Measurements from ENCODE around the gene ENOX1. TPM values are rescaled to one million over a fixed set of nuclear protein-coding genes. Genes with fewer than 3 reads are reported as not detected.
A peak's percentile ranks its signal among the peaks of the same experiment; 100 is the strongest.

The ENOX1 gene
- total RNA-seq, 2 donors from 2014 or later, result 0.14 to 11.7 TPM

DNA sequence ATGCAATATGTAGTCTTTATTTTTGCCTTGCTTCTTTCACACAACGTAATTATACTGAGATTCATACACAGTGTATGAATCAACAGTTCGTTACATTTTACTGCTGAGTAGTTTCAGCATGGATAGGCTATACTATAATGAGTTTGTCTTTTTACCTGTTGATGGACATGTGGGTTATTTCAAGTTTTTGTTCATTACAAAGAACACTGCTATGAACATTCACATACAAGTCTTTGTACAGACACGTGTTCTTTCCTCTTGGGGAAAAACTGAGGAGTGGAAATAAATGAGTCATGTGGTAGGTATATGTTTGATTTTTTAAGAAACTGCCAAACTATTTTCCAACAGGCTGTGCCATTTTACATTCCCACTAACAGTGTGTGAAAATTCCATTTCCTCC, 35.1 kb downstream of the ENOX1 start:
- no peak overlapping the region for H3K27ac Mint-ChIP-seq
- H3K4me3 Mint-ChIP-seq, result no peak overlapping the region
- H3K4me1 Mint-ChIP-seq (ENCODE audit: low read depth in 2 of 2), result no peaks in the 10 kb centered on the region
- no peak for ATAC-seq
- no peaks in the 10 kb centered on the region for H3K9me3 Mint-ChIP-seq
- H3K36me3 Mint-ChIP-seq, result no peaks in the 10 kb centered on the region
- DNase-seq (ENCODE audit: low spot score), result no peak
- no peaks in the 10 kb centered on the region for H3K27me3 Mint-ChIP-seq

DNA sequence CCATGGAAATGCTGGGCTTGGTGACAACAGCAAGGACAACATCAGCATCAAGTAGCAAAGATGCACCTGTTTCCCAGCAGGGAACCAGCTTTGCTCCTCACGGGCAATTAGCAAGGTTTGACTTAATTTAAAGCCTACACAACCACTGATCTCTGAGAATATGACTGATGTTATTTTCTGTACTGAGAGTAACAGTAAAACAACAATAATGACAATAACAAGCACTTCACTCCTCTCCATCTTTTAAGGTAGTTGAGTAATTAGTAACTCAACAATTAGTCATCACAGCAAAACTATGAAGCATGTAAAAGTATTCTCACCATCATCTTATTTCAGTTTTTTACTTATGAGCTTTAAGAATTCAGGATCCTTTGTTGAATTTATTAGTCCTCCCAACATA, 37.3 kb downstream of the ENOX1 start:
- no peak overlapping the region for H3K27ac Mint-ChIP-seq
- H3K4me1 Mint-ChIP-seq (ENCODE audit: low read depth in 2 of 2), result no peaks in the 10 kb centered on the region
- H3K4me3 Mint-ChIP-seq, result no peak overlapping the region
- peaks cover 5% of the 10 kb centered on the region for H3K36me3 Mint-ChIP-seq
- ATAC-seq (no peak), DNase-seq (ENCODE audit: low spot score) (no peak)
- H3K27me3 Mint-ChIP-seq, result peaks cover 0 to 7% of the 10 kb centered on the region in 2 donors
- peaks cover 2% of the 10 kb centered on the region for H3K9me3 Mint-ChIP-seq

DNA sequence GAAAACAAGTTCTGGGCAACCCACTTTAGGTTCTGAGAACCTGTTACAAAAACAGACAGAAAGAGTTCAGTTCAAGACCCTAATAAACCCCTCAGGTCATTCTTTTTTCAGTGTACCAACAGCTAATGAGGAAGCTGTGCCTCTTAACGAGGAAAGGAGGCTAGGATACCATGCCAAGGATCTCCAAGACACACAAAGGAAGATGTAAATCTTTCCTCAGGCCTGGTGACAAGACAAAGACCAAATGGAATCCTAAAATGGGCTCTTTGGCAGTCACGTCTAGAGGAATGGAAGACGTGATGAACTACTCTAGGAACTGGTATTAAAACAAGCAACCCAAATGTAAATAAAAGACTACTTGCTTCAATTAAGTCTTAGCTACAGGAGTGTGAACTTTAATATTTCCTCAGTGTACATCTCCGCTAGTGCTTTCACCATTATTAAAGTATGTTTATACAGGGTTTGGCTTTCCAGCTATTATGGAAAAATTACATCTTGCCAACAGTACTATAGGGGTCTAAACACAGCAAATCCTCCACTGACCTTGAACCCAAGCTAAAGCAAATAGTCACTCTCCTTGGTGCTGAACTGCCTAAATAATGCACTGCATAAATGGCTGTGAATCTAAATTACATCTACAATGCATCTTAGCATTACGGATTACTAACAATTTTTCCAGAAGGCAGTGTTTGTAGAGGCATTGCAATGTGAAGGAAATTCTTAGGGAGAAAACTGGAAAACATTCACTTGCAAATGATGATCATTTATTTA, 42.3 kb downstream of the ENOX1 start:
- H3K9me3 Mint-ChIP-seq, result peaks cover 5% of the 10 kb centered on the region
- no peak for DNase-seq (ENCODE audit: low spot score)
- no peak for ATAC-seq
- no peaks in the 10 kb centered on the region for H3K4me1 Mint-ChIP-seq (ENCODE audit: low read depth in 2 of 2)
- no peak overlapping the region for H3K4me3 Mint-ChIP-seq
- H3K27me3 Mint-ChIP-seq, result peaks cover 6 to 21% of the 10 kb centered on the region in 2 donors
- H3K27ac Mint-ChIP-seq, result no peak overlapping the region
- peaks cover 5% of the 10 kb centered on the region for H3K36me3 Mint-ChIP-seq

DNA sequence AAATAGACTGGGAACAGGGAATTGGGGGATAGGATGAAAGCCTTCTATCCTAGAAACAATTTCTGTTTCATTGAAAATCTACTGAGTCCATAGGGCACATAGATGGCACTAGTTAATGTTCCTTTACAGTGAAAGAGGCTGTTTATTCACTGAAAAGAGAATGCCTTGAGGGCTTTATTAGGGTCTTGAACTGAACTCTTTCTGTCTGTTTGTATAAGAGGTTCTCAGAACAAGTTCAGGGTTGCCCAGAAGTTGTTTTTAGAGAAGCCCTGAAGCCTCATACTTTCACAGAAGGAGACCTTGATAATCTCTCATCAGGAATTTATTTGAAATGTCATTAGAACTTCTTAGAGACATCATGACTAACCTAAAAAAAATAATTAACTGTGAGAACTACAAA, 43.9 kb downstream of the ENOX1 start:
- no peak for DNase-seq (ENCODE audit: low spot score)
- peaks cover 6 to 21% of the 10 kb centered on the region in 2 donors for H3K27me3 Mint-ChIP-seq
- H3K36me3 Mint-ChIP-seq, result peaks cover 5% of the 10 kb centered on the region
- no peak overlapping the region for H3K27ac Mint-ChIP-seq
- no peaks in the 10 kb centered on the region for H3K4me1 Mint-ChIP-seq (ENCODE audit: low read depth in 2 of 2)
- H3K4me3 Mint-ChIP-seq, result no peak overlapping the region
- H3K9me3 Mint-ChIP-seq, result peaks cover 5% of the 10 kb centered on the region
- no peak for ATAC-seq

DNA sequence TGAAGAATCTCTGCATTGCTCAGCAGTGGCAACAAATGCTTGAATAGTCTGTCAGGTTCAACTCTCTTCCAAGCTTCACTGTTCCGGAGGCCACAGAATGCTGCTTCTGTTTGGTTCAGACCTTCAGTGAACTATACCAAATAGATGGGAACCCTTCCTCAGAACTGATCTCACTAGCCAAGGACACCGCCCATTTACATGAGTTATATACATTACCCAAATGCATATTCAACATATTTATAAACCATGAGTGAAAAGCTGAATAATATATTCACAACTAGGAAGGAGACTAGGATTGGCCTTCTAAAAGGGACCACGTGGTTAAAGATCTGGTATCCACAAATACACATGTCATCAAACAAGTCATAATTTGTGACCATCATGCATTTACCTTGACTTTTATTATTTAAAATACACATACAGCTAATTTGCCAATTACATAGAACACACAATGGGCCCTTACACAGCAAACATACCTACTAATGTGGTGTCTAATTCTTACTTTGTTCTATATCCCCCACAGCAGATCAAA, 49.3 kb downstream of the ENOX1 start:
- DNase-seq (ENCODE audit: low spot score) (no peak), ATAC-seq (no peak)
- H3K9me3 Mint-ChIP-seq, result peaks cover 3% of the 10 kb centered on the region
- H3K4me3 Mint-ChIP-seq, result no peak overlapping the region
- H3K4me1 Mint-ChIP-seq (ENCODE audit: low read depth in 2 of 2), result no peaks in the 10 kb centered on the region
- peaks cover 5 to 20% of the 10 kb centered on the region in 2 donors for H3K27me3 Mint-ChIP-seq
- H3K36me3 Mint-ChIP-seq, result no peaks in the 10 kb centered on the region
- no peak overlapping the region for H3K27ac Mint-ChIP-seq

DNA sequence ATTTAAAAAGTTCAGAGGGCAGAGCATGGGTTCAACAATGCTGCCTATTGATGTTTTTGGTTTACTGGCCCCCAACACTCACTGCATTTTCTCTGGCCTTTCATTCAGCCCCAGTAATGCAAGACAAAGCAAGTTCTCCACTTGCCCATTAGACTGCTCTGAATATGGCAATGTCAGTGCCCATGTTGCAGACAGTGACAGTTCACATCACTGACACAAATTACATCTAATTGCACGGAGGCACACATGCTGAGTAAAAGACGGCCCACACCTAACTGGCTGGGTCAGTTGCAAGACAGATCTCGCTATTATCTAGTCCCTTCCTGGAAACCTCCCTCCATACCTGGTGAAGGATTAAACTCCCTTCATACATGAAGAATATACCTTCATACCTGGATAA, 54.0 kb downstream of the ENOX1 start:
- Mint-ChIP-seq H3K4me1 (ENCODE audit: low read depth in 2 of 2) (no peaks in the 10 kb centered on the region), H3K27ac (no peak overlapping the region), H3K9me3 (no peaks in the 10 kb centered on the region), H3K27me3 (peaks cover 18 to 27% of the 10 kb centered on the region in 2 donors), H3K4me3 (no peak overlapping the region), H3K36me3 (no peaks in the 10 kb centered on the region)
- ATAC-seq, result no peak
- DNase-seq (ENCODE audit: low spot score), result no peak

DNA sequence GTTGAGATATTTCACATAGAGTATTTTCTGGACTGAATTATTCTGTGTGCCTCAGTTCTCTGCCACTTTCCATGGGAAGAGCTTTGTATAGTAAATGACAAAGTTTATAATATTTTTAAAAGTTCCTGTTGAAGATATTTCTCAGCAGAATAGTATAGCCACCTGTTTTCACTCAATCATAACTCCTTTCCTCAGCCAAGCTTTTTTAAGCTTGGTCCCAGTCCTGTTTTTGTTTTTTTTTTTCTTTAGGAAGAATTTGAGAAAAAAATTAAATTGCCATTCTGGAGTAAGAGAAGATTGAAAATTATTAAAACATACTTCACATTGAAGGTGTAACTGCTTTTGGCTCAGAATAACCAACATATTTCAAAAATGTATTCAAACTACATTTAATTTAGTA, 55.5 kb downstream of the ENOX1 start:
- ATAC-seq, result no peak
- no peak overlapping the region for H3K4me3 Mint-ChIP-seq
- peaks cover 18 to 27% of the 10 kb centered on the region in 2 donors for H3K27me3 Mint-ChIP-seq
- H3K27ac Mint-ChIP-seq, result no peak overlapping the region
- H3K4me1 Mint-ChIP-seq (ENCODE audit: low read depth in 2 of 2), result no peaks in the 10 kb centered on the region
- H3K36me3 Mint-ChIP-seq, result no peaks in the 10 kb centered on the region
- DNase-seq (ENCODE audit: low spot score), result no peak
- no peaks in the 10 kb centered on the region for H3K9me3 Mint-ChIP-seq

DNA sequence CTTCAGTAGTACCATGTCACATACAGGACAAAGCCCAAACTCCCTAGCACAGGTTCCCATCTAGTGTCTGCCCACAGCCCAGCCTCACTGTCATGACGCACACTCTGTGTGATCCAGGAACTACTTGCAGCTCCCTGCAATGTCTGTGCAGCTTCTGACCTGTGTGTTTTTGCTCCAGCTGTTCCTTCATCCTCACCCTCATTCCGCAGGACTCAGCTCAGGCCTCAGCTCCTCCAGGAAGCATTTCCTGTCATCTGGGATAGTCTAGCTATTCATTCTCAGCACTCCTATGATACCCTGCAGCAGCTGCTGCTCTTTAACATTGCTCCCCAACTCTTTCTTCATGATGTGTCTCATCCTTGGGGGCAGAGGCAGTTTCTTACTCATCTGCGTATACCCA, 56.1 kb downstream of the ENOX1 start:
- no peaks in the 10 kb centered on the region for H3K36me3 Mint-ChIP-seq
- no peaks in the 10 kb centered on the region for H3K4me1 Mint-ChIP-seq (ENCODE audit: low read depth in 2 of 2)
- H3K27ac Mint-ChIP-seq, result no peak overlapping the region
- peaks cover 18 to 27% of the 10 kb centered on the region in 2 donors for H3K27me3 Mint-ChIP-seq
- DNase-seq (ENCODE audit: low spot score) (no peak), ATAC-seq (peak in 1 of 2 donors; percentile 43)
- no peaks in the 10 kb centered on the region for H3K9me3 Mint-ChIP-seq
- no peak overlapping the region for H3K4me3 Mint-ChIP-seq

DNA sequence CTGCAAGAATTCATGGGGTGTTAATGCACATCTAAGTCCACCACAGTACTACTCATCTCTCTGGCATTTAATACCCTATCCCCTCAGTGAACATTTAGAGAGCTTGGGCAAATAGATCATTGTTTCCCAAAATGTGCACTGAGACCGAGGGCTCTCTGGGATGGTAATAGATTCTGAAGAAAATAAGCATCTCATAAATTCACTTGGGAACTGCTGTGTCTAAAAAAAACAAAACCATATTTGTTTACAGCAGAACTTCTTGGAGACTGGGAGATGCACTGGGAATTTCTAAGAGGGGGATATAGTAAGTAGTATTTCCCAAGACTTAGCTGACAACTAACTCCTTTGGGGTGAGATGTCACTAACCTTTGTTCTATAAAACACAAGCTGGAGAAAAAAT, 58.4 kb downstream of the ENOX1 start:
- Mint-ChIP-seq H3K9me3 (no peaks in the 10 kb centered on the region), H3K27ac (no peak overlapping the region), H3K36me3 (no peaks in the 10 kb centered on the region), H3K4me3 (no peak overlapping the region), H3K27me3 (peaks cover 20 to 23% of the 10 kb centered on the region in 2 donors), H3K4me1 (ENCODE audit: low read depth in 2 of 2) (no peaks in the 10 kb centered on the region)
- ATAC-seq, result no peak
- DNase-seq (ENCODE audit: low spot score), result no peak

DNA sequence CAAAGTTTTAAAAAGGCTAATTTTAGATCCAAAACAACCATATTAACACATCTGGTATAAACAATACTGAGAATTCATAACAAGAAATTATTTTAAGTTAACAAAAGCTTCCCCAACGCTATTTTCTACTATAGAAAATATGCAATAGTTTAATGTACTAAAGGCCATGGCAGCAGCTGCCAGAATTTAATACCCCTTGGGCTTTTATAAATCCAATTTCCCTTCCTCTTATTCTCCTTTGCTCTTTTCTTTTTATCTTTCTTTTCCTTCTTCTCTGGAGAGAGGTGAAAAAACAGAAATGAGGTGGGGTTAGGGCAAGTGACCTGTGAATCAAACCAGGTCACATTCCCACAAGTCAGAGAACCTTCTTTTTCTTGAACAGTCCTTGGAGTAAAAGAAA, 58.9 kb downstream of the ENOX1 start:
- DNase-seq (ENCODE audit: low spot score) (no peak), ATAC-seq (no peak)
- H3K27ac Mint-ChIP-seq, result no peak overlapping the region
- H3K36me3 Mint-ChIP-seq, result no peaks in the 10 kb centered on the region
- no peaks in the 10 kb centered on the region for H3K4me1 Mint-ChIP-seq (ENCODE audit: low read depth in 2 of 2)
- no peaks in the 10 kb centered on the region for H3K9me3 Mint-ChIP-seq
- no peak overlapping the region for H3K4me3 Mint-ChIP-seq
- H3K27me3 Mint-ChIP-seq, result peaks cover 17 to 21% of the 10 kb centered on the region in 2 donors

DNA sequence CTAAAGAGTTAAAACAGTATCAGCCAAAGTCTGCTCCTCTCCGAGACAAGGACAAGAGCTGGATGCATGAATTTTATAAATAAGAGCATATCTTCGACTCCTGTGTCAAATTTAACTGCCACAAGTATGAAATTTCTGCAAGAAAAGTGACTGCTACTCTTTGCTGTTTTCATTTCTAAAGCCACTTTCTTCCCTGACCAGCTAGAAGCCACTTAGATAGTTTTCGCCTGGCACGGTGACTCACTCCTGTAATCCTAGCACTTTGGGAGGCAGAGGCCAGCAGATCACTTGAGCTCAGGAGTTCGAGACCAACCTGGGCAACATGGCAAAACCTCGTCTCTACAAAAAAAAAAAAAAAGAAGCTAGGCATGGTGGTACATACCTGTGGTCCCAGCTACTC, 61.3 kb downstream of the ENOX1 start:
- DNase-seq (ENCODE audit: low spot score) (no peak), ATAC-seq (no peak)
- no peaks in the 10 kb centered on the region for H3K4me1 Mint-ChIP-seq (ENCODE audit: low read depth in 2 of 2)
- H3K27me3 Mint-ChIP-seq, result peaks cover 9 to 16% of the 10 kb centered on the region in 2 donors
- no peaks in the 10 kb centered on the region for H3K36me3 Mint-ChIP-seq
- H3K4me3 Mint-ChIP-seq, result no peak overlapping the region
- H3K27ac Mint-ChIP-seq, result no peak overlapping the region
- H3K9me3 Mint-ChIP-seq, result no peaks in the 10 kb centered on the region

DNA sequence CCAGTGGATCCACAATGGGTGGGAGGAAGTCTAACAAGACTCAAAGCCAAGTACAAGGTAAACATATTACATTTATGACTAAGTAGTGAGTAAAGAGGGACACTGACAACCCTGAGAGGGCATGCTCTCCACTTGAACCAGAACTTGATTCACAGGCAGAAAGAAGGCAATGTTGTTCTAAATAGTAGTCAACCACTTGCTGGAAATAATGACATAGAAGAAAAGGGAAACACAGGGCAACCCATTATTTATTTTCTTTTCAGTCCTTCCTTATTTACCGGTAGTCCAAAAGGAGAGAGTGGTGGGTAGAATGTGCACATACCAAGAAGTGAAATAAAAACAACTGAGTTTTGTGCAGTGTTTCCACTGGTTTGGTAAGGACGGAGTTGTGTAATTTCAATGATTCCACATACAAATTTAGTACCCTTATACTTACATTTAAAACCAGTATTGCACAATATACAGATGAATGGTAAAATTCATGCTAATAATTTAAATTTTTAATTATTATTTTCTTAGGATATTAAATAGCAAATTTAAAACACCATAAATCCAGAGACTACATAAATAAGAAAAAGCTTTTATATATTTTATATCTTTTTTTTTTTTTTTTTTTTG, 65.9 kb downstream of the ENOX1 start:
- no peaks in the 10 kb centered on the region for H3K4me1 Mint-ChIP-seq (ENCODE audit: low read depth in 2 of 2)
- H3K36me3 Mint-ChIP-seq, result no peaks in the 10 kb centered on the region
- DNase-seq (ENCODE audit: low spot score) (no peak), ATAC-seq (no peak)
- H3K9me3 Mint-ChIP-seq, result no peaks in the 10 kb centered on the region
- H3K27ac Mint-ChIP-seq, result no peak overlapping the region
- H3K4me3 Mint-ChIP-seq, result no peak overlapping the region
- H3K27me3 Mint-ChIP-seq, result peaks cover 5 to 16% of the 10 kb centered on the region in 2 donors

DNA sequence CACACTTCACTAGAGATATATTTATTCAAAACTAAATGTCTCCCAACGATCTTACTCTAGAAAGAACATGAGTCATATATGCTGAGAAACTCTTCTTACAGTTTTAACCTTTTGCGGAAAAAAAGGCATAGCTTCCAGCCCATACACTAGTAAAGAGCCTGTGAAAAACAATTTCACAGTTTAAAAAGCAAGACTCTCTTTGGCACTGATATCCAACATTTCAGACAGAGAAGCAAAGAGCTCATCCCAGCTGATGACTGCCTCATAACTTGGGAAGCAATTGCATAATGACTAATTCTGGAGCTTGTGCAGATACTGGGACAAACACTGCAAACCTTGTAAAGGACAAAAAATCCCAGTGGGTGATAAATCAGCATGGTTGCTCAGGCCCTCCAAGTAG, 88.0 kb downstream of the ENOX1 start:
- ATAC-seq, result no peak
- H3K4me1 Mint-ChIP-seq (ENCODE audit: low read depth in 2 of 2), result no peaks in the 10 kb centered on the region
- no peaks in the 10 kb centered on the region for H3K36me3 Mint-ChIP-seq
- H3K27ac Mint-ChIP-seq, result no peak overlapping the region
- no peaks in the 10 kb centered on the region for H3K9me3 Mint-ChIP-seq
- H3K27me3 Mint-ChIP-seq, result peaks cover 3 to 10% of the 10 kb centered on the region in 2 donors
- no peak for DNase-seq (ENCODE audit: low spot score)
- no peak overlapping the region for H3K4me3 Mint-ChIP-seq

DNA sequence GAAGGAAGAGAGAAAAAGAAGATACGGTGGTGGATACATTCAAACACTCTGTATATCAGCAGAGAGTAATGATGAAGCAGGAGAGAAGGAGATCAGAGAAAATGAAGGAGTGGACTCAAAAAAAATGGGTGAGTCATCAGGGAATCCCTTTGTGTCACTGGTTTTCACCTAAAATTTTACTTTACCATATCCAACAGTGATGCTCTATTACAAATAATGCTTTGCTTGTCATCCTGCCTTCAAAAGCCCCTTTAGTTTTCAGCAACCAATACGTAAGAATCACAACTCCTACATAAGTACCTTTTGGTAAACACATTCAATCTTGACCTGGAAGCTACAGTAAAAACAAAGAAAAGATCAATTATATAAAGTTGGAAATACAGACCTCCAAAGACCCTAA, 88.8 kb downstream of the ENOX1 start:
- H3K27ac Mint-ChIP-seq, result no peak overlapping the region
- H3K4me3 Mint-ChIP-seq, result no peak overlapping the region
- DNase-seq (ENCODE audit: low spot score), result no peak
- no peaks in the 10 kb centered on the region for H3K36me3 Mint-ChIP-seq
- no peak for ATAC-seq
- peaks cover 3 to 8% of the 10 kb centered on the region in 2 donors for H3K27me3 Mint-ChIP-seq
- no peaks in the 10 kb centered on the region for H3K9me3 Mint-ChIP-seq
- no peaks in the 10 kb centered on the region for H3K4me1 Mint-ChIP-seq (ENCODE audit: low read depth in 2 of 2)

Data from natural killer cell treated with Interleukin-12 subunit alpha and Interleukin-12 subunit beta and Interleukin-15 and Interleukin-18, amount 100 ng/mL, for 72 hours (primary cell).